Liver (tissue), 3 donors: ENCODE data around the gene MICAL2.

ENCODE experiments used
- CTCF ChIP-seq: fragments of 150-350 bp; IDR thresholded peaks from 2 replicates; pipeline ENCODE4 v1.5.1; 2017; ENCODE audit warnings: improper control_type of control experiment, low read depth, low read length; ENCODE audit not compliant: missing input control
- EGR1 ChIP-seq, 2 donors: IDR thresholded peaks; 2 replicates each; pipeline ENCODE4 v1.6.1; 2016 to 2018; ENCODE audit warnings: antibody characterized with exemption in 2 of 2, low read depth in 2 of 2
- FOXA1 ChIP-seq: IDR thresholded peaks from 2 replicates; pipeline ENCODE4 v1.6.1; 2016; ENCODE audit warnings: antibody characterized with exemption
- GABPA ChIP-seq, 2 donors: IDR thresholded peaks in 1 of 2; conservative IDR thresholded peaks in 1 of 2; 2 replicates each; pipeline ENCODE4 v1.6.1; 2016; ENCODE audit warnings: antibody characterized with exemption in 2 of 2, mild to moderate bottlenecking in 1 of 2, moderate library complexity in 1 of 2
- HNF4A ChIP-seq, 2 donors: conservative IDR thresholded peaks; 2 replicates each; pipeline ENCODE4 v1.6.1; 2016; ENCODE audit warnings: antibody characterized with exemption in 2 of 2, mild to moderate bottlenecking in 2 of 2
- HNF4G ChIP-seq: IDR thresholded peaks from 2 replicates; pipeline ENCODE4 v1.6.1; 2016; ENCODE audit warnings: antibody characterized with exemption
- JUND ChIP-seq, 2 donors: IDR thresholded peaks; 2 replicates each; pipeline ENCODE4 v1.6.1; 2016; ENCODE audit warnings: antibody characterized with exemption in 2 of 2
- MAX ChIP-seq: IDR thresholded peaks from 2 replicates; pipeline ENCODE4 v1.6.1; 2016; ENCODE audit warnings: antibody characterized with exemption
- NR2F2 ChIP-seq: IDR thresholded peaks from 2 replicates; pipeline ENCODE4 v1.6.1; 2016; ENCODE audit warnings: antibody characterized with exemption
- RAD21 ChIP-seq, 2 donors: IDR thresholded peaks; 2 replicates each; pipeline ENCODE4 v1.6.1; 2016; ENCODE audit warnings: antibody characterized with exemption in 2 of 2, mild to moderate bottlenecking in 2 of 2
- REST ChIP-seq: IDR thresholded peaks from 2 replicates; pipeline ENCODE4 v1.6.1; 2016; ENCODE audit warnings: antibody characterized with exemption, mild to moderate bottlenecking
- TAF1 ChIP-seq: conservative IDR thresholded peaks from 2 replicates; pipeline ENCODE4 v1.6.1; 2016; ENCODE audit warnings: antibody characterized with exemption, mild to moderate bottlenecking
- YY1 ChIP-seq: IDR thresholded peaks from 2 replicates; pipeline ENCODE4 v1.6.1; 2016; ENCODE audit warnings: antibody characterized with exemption, mild to moderate bottlenecking
- ZBTB33 ChIP-seq: IDR thresholded peaks from 2 replicates; pipeline ENCODE4 v1.6.1; 2016; ENCODE audit warnings: antibody characterized with exemption
- donor health status: healthy.
- donor health status: healthy.

GRCh38 chr11:12245091-12245490, 134.7 kb downstream of the MICAL2 start:
- TF ChIP-seq CTCF = no peak
- TF ChIP-seq NR2F2 = no peak
- TF ChIP-seq JUND (IDR thresholded peaks at IDR 0.05) = no peak
- TF ChIP-seq REST = no peak
- no peak for TF ChIP-seq HNF4A (conservative IDR thresholded peaks at IDR 0.05)
- no peak for TF ChIP-seq RAD21 (IDR thresholded peaks at IDR 0.05)
- no peak for TF ChIP-seq HNF4G
- no peak for TF ChIP-seq YY1
- no peak for TF ChIP-seq ZBTB33
- TF ChIP-seq EGR1 (IDR thresholded peaks at IDR 0.05; ENCODE audit: low read depth in 2 of 2) = no peak
- TF ChIP-seq FOXA1 = no peak
- TF ChIP-seq GABPA (IDR thresholded peaks at IDR 0.05 in 1 of 2, conservative IDR thresholded peaks at IDR 0.05 in 1 of 2) = no peak
- no peak for TF ChIP-seq TAF1
- no peak for TF ChIP-seq MAX
